Calu3 (cell line): ENCODE results near the gene TTLL5. TPM values are rescaled to one million over a fixed set of nuclear protein-coding genes. Genes with fewer than 3 reads are reported as not detected.

Experiments used
- BruUV-seq: library from RNA; stranded (reverse); fragments of 400-500 nt; replicated peaks from 2 replicates; lab custom pipeline; 2021; lab: Mats Ljungman, UMichigan
- CTCF ChIA-PET: fragments of 300-600 bp; sonication (Branson Sonifier 250); formaldehyde crosslinking; loops from one replicate; lab custom pipeline; 2022; ENCODE audit warnings: antibody characterized with exemption; lab: Charles Lee
- DNase-seq: peaks from one replicate; pipeline ENCODE4 v3.0.0; 2022
- H3K27ac Mint-ChIP-seq: one replicate; pipeline ENCODE4 v1.8.0; 2022; ENCODE audit warnings: mixed read lengths; ENCODE audit not compliant: unreplicated experiment
- H3K27me3 Mint-ChIP-seq: one replicate; pipeline ENCODE4 v1.8.0; 2022; ENCODE audit warnings: mixed read lengths; ENCODE audit not compliant: unreplicated experiment
- H3K36me3 Mint-ChIP-seq: one replicate; pipeline ENCODE4 v1.8.0; 2022; ENCODE audit warnings: mild to moderate bottlenecking, moderate library complexity, mixed read lengths; ENCODE audit not compliant: insufficient read depth, unreplicated experiment
- H3K4me1 Mint-ChIP-seq: one replicate; pipeline ENCODE4 v1.8.0; 2022; ENCODE audit warnings: mild to moderate bottlenecking, low read depth, mixed read lengths; ENCODE audit not compliant: unreplicated experiment
- H3K4me3 Mint-ChIP-seq: one replicate; pipeline ENCODE4 v1.8.0; 2022; ENCODE audit warnings: mild to moderate bottlenecking, low read depth, moderate library complexity, mixed read lengths; ENCODE audit not compliant: unreplicated experiment
- H3K9me3 Mint-ChIP-seq: one replicate; pipeline ENCODE4 v1.8.0; 2022; ENCODE audit warnings: low read depth, mixed read lengths; ENCODE audit not compliant: unreplicated experiment
- intact Hi-C: fragments of 100-400 bp; cut with micrococcal nuclease; formaldehyde crosslinking; loops from one replicate; pipeline ENCODE4 v1.10.0; 2022; ENCODE audit not compliant: unreplicated experiment
- total RNA-seq: library from RNA; stranded (reverse); gene quantifications from 2 replicates; pipeline ENCODE4 v1.2.3, GENCODE V29; 2022
- TF ChIP-seq, protein P1 (sequence below): fragments of 200-600 bp; IDR thresholded peaks from one replicate; pipeline ENCODE4 v1.8.0; 2022; ENCODE audit warnings: antibody characterized with exemption; ENCODE audit not compliant: unreplicated experiment

Gene TTLL5
- total RNA-seq, 1 experiment from 2014 or later = 47.5 TPM

- DNase-seq = no peak
- TF ChIP-seq, protein P1, sequence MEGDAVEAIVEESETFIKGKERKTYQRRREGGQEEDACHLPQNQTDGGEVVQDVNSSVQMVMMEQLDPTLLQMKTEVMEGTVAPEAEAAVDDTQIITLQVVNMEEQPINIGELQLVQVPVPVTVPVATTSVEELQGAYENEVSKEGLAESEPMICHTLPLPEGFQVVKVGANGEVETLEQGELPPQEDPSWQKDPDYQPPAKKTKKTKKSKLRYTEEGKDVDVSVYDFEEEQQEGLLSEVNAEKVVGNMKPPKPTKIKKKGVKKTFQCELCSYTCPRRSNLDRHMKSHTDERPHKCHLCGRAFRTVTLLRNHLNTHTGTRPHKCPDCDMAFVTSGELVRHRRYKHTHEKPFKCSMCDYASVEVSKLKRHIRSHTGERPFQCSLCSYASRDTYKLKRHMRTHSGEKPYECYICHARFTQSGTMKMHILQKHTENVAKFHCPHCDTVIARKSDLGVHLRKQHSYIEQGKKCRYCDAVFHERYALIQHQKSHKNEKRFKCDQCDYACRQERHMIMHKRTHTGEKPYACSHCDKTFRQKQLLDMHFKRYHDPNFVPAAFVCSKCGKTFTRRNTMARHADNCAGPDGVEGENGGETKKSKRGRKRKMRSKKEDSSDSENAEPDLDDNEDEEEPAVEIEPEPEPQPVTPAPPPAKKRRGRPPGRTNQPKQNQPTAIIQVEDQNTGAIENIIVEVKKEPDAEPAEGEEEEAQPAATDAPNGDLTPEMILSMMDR = no peak
- no peaks in the 10 kb centered on the region for H3K36me3 Mint-ChIP-seq
- intact Hi-C loops = loop anchor here (5.0 kb wide), 1 partner anchor 34 kb away; no protein-coding TSS in a partner anchor
- BruUV-seq = no TSS peak
- no peak overlapping the region for H3K27ac Mint-ChIP-seq
- H3K4me3 Mint-ChIP-seq = no peak overlapping the region
- H3K4me1 Mint-ChIP-seq = no peaks in the 10 kb centered on the region
- CTCF ChIA-PET = no interaction called here
- H3K27me3 Mint-ChIP-seq = no peaks in the 10 kb centered on the region
- H3K9me3 Mint-ChIP-seq = no peaks in the 10 kb centered on the region
Measured at GRCh38 chr14:75738192-75738591, 77.1 kb downstream of the TTLL5 start.

GRCh38 chr14:75742867-75743266 lies 81.8 kb downstream of the TTLL5 start:
- no peaks in the 10 kb centered on the region for H3K27me3 Mint-ChIP-seq

DNA sequence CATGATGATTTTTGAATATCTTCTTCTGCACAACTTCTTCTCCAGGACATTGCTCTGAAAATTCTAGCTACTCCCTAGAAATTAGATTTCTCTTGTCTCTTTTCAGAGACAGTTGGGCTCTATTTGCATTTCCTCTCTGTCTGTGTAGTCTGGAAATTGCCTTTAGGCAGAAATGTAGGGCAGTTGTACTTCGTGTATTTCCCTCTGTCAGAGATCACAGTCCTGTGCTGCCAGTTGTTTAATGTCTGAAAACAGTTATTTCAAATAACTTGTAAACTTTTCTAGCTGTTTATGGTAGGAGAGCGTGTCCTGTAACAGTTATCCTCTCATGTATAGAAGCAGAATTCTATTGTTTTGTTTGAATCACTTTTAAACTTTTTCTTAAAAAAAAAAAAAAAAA lies 86.9 kb downstream of the TTLL5 start:
- CTCF ChIA-PET = no interaction called here
- H3K27me3 Mint-ChIP-seq = no peaks in the 10 kb centered on the region
- no peak overlapping the region for H3K27ac Mint-ChIP-seq
- no TSS peak for BruUV-seq
- TF ChIP-seq, protein P1 = no peak
- H3K36me3 Mint-ChIP-seq = peaks cover 27% of the 10 kb centered on the region
- H3K4me1 Mint-ChIP-seq = no peaks in the 10 kb centered on the region
- H3K4me3 Mint-ChIP-seq = no peak overlapping the region
- intact Hi-C loops = no loop called here
- no peaks in the 10 kb centered on the region for H3K9me3 Mint-ChIP-seq
- DNase-seq = no peak

More at GRCh38 chr14:75742867-75743266, 81.8 kb downstream of the TTLL5 start:
- no peaks in the 10 kb centered on the region for H3K4me1 Mint-ChIP-seq
- H3K27ac Mint-ChIP-seq = no peak overlapping the region
- H3K9me3 Mint-ChIP-seq = no peaks in the 10 kb centered on the region
- no peak overlapping the region for H3K4me3 Mint-ChIP-seq
- no TSS peak for BruUV-seq
- TF ChIP-seq, protein P1 = no peak
- intact Hi-C loops = no loop called here
- CTCF ChIA-PET = no interaction called here
- no peak for DNase-seq
- peaks cover 21% of the 10 kb centered on the region for H3K36me3 Mint-ChIP-seq

DNA sequence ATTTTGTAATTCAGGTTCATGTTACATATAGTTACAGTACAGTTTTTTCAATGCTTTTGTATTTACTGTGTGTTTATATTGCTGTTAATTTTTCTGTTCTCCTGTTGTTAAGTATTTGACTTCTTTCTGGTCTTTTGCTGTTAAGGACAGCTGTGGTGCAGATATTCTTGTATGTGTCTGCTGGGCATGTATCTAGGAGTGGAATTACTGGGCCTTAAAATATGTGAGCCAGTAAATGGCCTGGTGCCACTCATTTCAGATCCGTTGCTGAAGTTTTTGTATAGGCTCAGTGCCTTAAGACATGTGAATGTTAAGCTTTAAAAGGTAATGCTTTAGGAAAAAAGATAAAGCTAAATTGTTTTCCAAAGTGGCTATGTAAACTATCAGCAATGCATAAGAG lies 87.3 kb downstream of the TTLL5 start:
- no peak overlapping the region for H3K27ac Mint-ChIP-seq
- TF ChIP-seq, protein P1 = no peak
- no peaks in the 10 kb centered on the region for H3K4me1 Mint-ChIP-seq
- H3K27me3 Mint-ChIP-seq = no peaks in the 10 kb centered on the region
- BruUV-seq = no TSS peak
- no peaks in the 10 kb centered on the region for H3K9me3 Mint-ChIP-seq
- H3K4me3 Mint-ChIP-seq = no peak overlapping the region
- CTCF ChIA-PET = no interaction called here
- DNase-seq = no peak
- intact Hi-C loops = no loop called here
- peaks cover 27% of the 10 kb centered on the region for H3K36me3 Mint-ChIP-seq
